Measurements from ENCODE around the gene ZFHX2.
A peak's percentile ranks its signal among the peaks of the same experiment; 100 is the strongest.

ZFHX2 gene

GRCh38 chr14:23520899-23521533 lies 30.5 kb downstream of the ZFHX2 start:
- no peak for DNase-seq (ENCODE audit: low read depth, low spot score)

GRCh38 chr14:23518709-23519108 lies 32.9 kb downstream of the ZFHX2 start:
- no peak for DNase-seq (ENCODE audit: low read depth, low spot score)

GRCh38 chr14:23517650-23518326 lies 33.8 kb downstream of the ZFHX2 start:
- no peak for DNase-seq (ENCODE audit: low read depth, low spot score)

- no peak for DNase-seq (ENCODE audit: low read depth, low spot score)
Observed at GRCh38 chr14:23514644-23514957, 37.0 kb downstream of the ZFHX2 start.

- no peak for DNase-seq (ENCODE audit: low read depth, low spot score)
Observed at GRCh38 chr14:23513818-23514643, 37.5 kb downstream of the ZFHX2 start.

- no peak for DNase-seq (ENCODE audit: low read depth, low spot score)
Observed at GRCh38 chr14:23513005-23513817, 38.4 kb downstream of the ZFHX2 start.

GRCh38 chr14:23512156-23512555 lies 39.4 kb downstream of the ZFHX2 start:
- no peak for DNase-seq (ENCODE audit: low read depth, low spot score)

- peak; percentile 90 for DNase-seq (ENCODE audit: low read depth, low spot score)
Observed at GRCh38 chr14:23494223-23494622, 57.3 kb downstream of the ZFHX2 start.

- DNase-seq (ENCODE audit: low read depth, low spot score): no peak
Observed at GRCh38 chr14:23492618-23493272, 58.8 kb downstream of the ZFHX2 start.

GRCh38 chr14:23487216-23487615 lies 64.3 kb downstream of the ZFHX2 start:
- DNase-seq (ENCODE audit: low read depth, low spot score): no peak

GRCh38 chr14:23486036-23486435 lies 65.5 kb downstream of the ZFHX2 start:
- no peak for DNase-seq (ENCODE audit: low read depth, low spot score)

GRCh38 chr14:23485326-23485725 lies 66.2 kb downstream of the ZFHX2 start:
- no peak for DNase-seq (ENCODE audit: low read depth, low spot score)

- no peak for DNase-seq (ENCODE audit: low read depth, low spot score)
Observed at GRCh38 chr14:23483236-23483854, 68.2 kb downstream of the ZFHX2 start.

GRCh38 chr14:23482823-23483148 lies 68.8 kb downstream of the ZFHX2 start:
- DNase-seq (ENCODE audit: low read depth, low spot score): no peak

GRCh38 chr14:23481979-23482822 lies 69.4 kb downstream of the ZFHX2 start:
- no peak for DNase-seq (ENCODE audit: low read depth, low spot score)

- DNase-seq (ENCODE audit: low read depth, low spot score): no peak
Observed at GRCh38 chr14:23481362-23481970, 70.1 kb downstream of the ZFHX2 start.

GRCh38 chr14:23478109-23478759 lies 73.3 kb downstream of the ZFHX2 start:
- DNase-seq (ENCODE audit: low read depth, low spot score): no peak

GRCh38 chr14:23470947-23471346 lies 80.6 kb downstream of the ZFHX2 start:
- no peak for DNase-seq (ENCODE audit: low read depth, low spot score)

Measured in iPS DF 19.7 (cell line).